ENCODE measurements around the gene RIF1.

DNA sequence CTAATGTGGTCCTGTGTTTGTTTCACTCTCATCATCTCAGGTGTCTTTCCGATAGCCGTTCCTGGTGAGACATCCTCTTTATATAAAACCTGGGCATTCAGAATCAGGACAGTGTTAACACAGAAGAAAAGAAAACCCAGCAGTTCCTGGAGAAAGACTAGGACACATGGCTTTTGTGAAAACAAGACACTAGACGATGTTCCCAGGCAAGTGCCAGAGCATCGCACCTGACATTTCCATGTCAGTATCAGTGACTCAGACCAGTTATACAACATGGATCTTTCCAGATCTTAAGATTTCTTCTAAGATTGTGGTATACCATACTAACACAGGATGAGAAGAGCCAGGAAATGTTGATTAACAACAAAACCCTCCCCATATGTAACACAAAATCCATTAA lies 96.5 kb downstream of the RIF1 start:
- TF ChIP-seq CTCF (conservative IDR thresholded peaks at IDR 0.05; ENCODE audit: low read length): no peak
- TF ChIP-seq EZH2phosphoT487 (IDR thresholded peaks at IDR 0.05; ENCODE audit: borderline replicate concordance): no peak
